22Rv1 (cell line): ENCODE results near the gene USP9Y.

ENCODE experiments used
- CTCF ChIP-seq: fragments of 450-650 bp; IDR thresholded peaks from 2 replicates; pipeline ENCODE4 v1.5.1; 2017; ENCODE audit warnings: mild to moderate bottlenecking
- ZFX ChIP-seq: fragments of 450-650 bp; IDR thresholded peaks from 2 replicates; pipeline ENCODE4 v1.6.1; 2017; ENCODE audit warnings: antibody characterized with exemption, borderline replicate concordance

GRCh38 chrY:12898604-12899003 lies 197.6 kb downstream of the USP9Y start:
- TF ChIP-seq CTCF (no peak), ZFX (no peak)
